Stimulated activated CD4-positive, alpha-beta T cell treated with anti-CD3 and anti-CD28 coated beads, Interleukin-1b, Interleukin-23, amount 100 ng/mL, for 4 hours (primary cell): Measurements from ENCODE around the gene IL1RAPL1.
"Not testable (repeated sequence)": the region's sequence is repeated elsewhere in the genome, so short reads cannot be mapped to it uniquely, and the experiment has no call there.

Experiments used
- DNase-seq, 2 donors: peaks; one replicate each; pipeline ENCODE4 v3.0.0-alpha.2; 2020; ENCODE audit warnings: low read depth in 2 of 2

The IL1RAPL1 gene

GRCh38 chrX:28773807-28774206 is 186.6 kb downstream of the IL1RAPL1 start:
- DNase-seq, result no peak

- DNase-seq, result no peak
These were observed 200.0 kb downstream of the IL1RAPL1 start for GRCh38 chrX:28787206-28787605.

- DNase-seq, result not testable (repeated sequence)
These were observed 213.4 kb downstream of the IL1RAPL1 start for GRCh38 chrX:28800671-28801070.

GRCh38 chrX:28802625-28803024 is 215.4 kb downstream of the IL1RAPL1 start:
- no peak for DNase-seq

GRCh38 chrX:28835991-28836390 is 248.7 kb downstream of the IL1RAPL1 start:
- no peak for DNase-seq

GRCh38 chrX:28843817-28844216 is 256.6 kb downstream of the IL1RAPL1 start:
- no peak for DNase-seq

GRCh38 chrX:28847423-28847822 is 260.2 kb downstream of the IL1RAPL1 start:
- DNase-seq, result no peak

GRCh38 chrX:28848707-28849106 is 261.5 kb downstream of the IL1RAPL1 start:
- DNase-seq, result no peak

- no peak for DNase-seq
These were observed 263.7 kb downstream of the IL1RAPL1 start for GRCh38 chrX:28850955-28851354.

- DNase-seq, result no peak
These were observed 264.6 kb downstream of the IL1RAPL1 start for GRCh38 chrX:28851871-28852270.

- DNase-seq, result no peak
These were observed 267.4 kb downstream of the IL1RAPL1 start for GRCh38 chrX:28854637-28855036.

GRCh38 chrX:28876408-28876807 is 289.2 kb downstream of the IL1RAPL1 start:
- DNase-seq, result no peak

- no peak for DNase-seq
These were observed 289.7 kb downstream of the IL1RAPL1 start for GRCh38 chrX:28876901-28877300.

- DNase-seq, result no peak
These were observed 292.9 kb downstream of the IL1RAPL1 start for GRCh38 chrX:28880136-28880535.

GRCh38 chrX:28884823-28885222 is 297.6 kb downstream of the IL1RAPL1 start:
- no peak for DNase-seq

GRCh38 chrX:28888416-28888815 is 301.2 kb downstream of the IL1RAPL1 start:
- DNase-seq, result no peak

GRCh38 chrX:28889591-28890090 is 302.4 kb downstream of the IL1RAPL1 start:
- no peak for DNase-seq

GRCh38 chrX:28901637-28902036 is 314.4 kb downstream of the IL1RAPL1 start:
- no peak for DNase-seq

- no peak for DNase-seq
These were observed 323.2 kb downstream of the IL1RAPL1 start for GRCh38 chrX:28910487-28910886.

GRCh38 chrX:28920153-28920943 is 333.1 kb downstream of the IL1RAPL1 start:
- DNase-seq, result no peak

- DNase-seq, result no peak
These were observed 334.9 kb downstream of the IL1RAPL1 start for GRCh38 chrX:28922106-28922505.

GRCh38 chrX:28946846-28947245 is 359.6 kb downstream of the IL1RAPL1 start:
- DNase-seq, result no peak

GRCh38 chrX:28960063-28960462 is 372.8 kb downstream of the IL1RAPL1 start:
- DNase-seq, result no peak

GRCh38 chrX:28966331-28966730 is 379.1 kb downstream of the IL1RAPL1 start:
- no peak for DNase-seq
